HepG2 (cell line): ENCODE results near the gene LAPTM4A. TPM values are rescaled to one million over a fixed set of nuclear protein-coding genes. Genes with fewer than 3 reads are reported as not detected.

Experiments used
- DRAP1 ChIP-seq: IDR thresholded peaks from 2 replicates; pipeline ENCODE4 v1.6.1; 2016; ENCODE audit warnings: missing genetic modification reagents, missing compliant biosample characterization
- FOSL1 ChIP-seq: sonication (generic); formaldehyde crosslinking; IDR thresholded peaks from 2 replicates; pipeline ENCODE4 v1.9.0; 2021; ENCODE audit warnings: missing genetic modification reagents, borderline replicate concordance
- KDM4B ChIP-seq: sonication (generic); formaldehyde crosslinking; IDR thresholded peaks from 2 replicates; pipeline ENCODE4 v1.4.0; 2020; ENCODE audit warnings: missing genetic modification reagents
- KLF13 ChIP-seq: sonication (generic); formaldehyde crosslinking; IDR thresholded peaks from 2 replicates; pipeline ENCODE4 v1.4.0; 2020; ENCODE audit warnings: mild to moderate bottlenecking, missing genetic modification reagents
- MED8 ChIP-seq: sonication (generic); formaldehyde crosslinking; IDR thresholded peaks from 2 replicates; pipeline ENCODE4 v1.8.1; 2023; ENCODE audit warnings: mild to moderate bottlenecking, missing genetic modification reagents; ENCODE audit not compliant: insufficient replicate concordance
- MTA3 ChIP-seq: sonication (generic); formaldehyde crosslinking; IDR thresholded peaks from 2 replicates; pipeline ENCODE4 v1.4.0; 2020; ENCODE audit warnings: missing genetic modification reagents
- MYPOP ChIP-seq: sonication (generic); formaldehyde crosslinking; IDR thresholded peaks from 2 replicates; pipeline ENCODE4 v1.8.1; 2023; ENCODE audit warnings: mild to moderate bottlenecking, moderate library complexity, missing genetic modification reagents
- NFIB ChIP-seq: sonication (generic); formaldehyde crosslinking; IDR thresholded peaks from 2 replicates; pipeline ENCODE4 v1.9.0; 2021; ENCODE audit warnings: missing genetic modification reagents, mild to moderate bottlenecking, borderline replicate concordance
- PCBP1 ChIP-seq: fragments of 200-400 bp; formaldehyde crosslinking; IDR thresholded peaks from 2 replicates; pipeline ENCODE4 v1.6.1; 2017; ENCODE audit warnings: mild to moderate bottlenecking, low read depth, low read length, borderline replicate concordance
- SOX6 ChIP-seq, 2 experiments: fragments of 450-650 bp in 1 of 2; sonication (generic) in 1 of 2; formaldehyde crosslinking in 1 of 2; IDR thresholded peaks; 2 replicates each; pipeline versions ENCODE4 v1.4.0 to v1.6.1; 2017 to 2020; ENCODE audit warnings: antibody characterized with exemption in 1 of 2, mild to moderate bottlenecking in 1 of 2, missing genetic modification reagents in 1 of 2
- TSC22D2 ChIP-seq: sonication (generic); formaldehyde crosslinking; IDR thresholded peaks from 2 replicates; pipeline ENCODE4 v1.5.1; 2020; ENCODE audit warnings: missing genetic modification reagents, mild to moderate bottlenecking, borderline replicate concordance
- YEATS4 ChIP-seq: sonication (generic); formaldehyde crosslinking; IDR thresholded peaks from 2 replicates; pipeline ENCODE4 v1.4.0; 2020; ENCODE audit warnings: missing genetic modification reagents, borderline replicate concordance
- ZNF101 ChIP-seq: sonication (generic); formaldehyde crosslinking; IDR thresholded peaks from 2 replicates; pipeline ENCODE4 v1.4.0; 2020; ENCODE audit warnings: mild to moderate bottlenecking, low read depth, missing genetic modification reagents, borderline replicate concordance
- ZNF280B ChIP-seq: sonication (generic); formaldehyde crosslinking; IDR thresholded peaks from 2 replicates; pipeline ENCODE4 v1.5.0; 2020; ENCODE audit warnings: missing genetic modification reagents, mild to moderate bottlenecking, borderline replicate concordance
- ZNF550 ChIP-seq: sonication (generic); formaldehyde crosslinking; IDR thresholded peaks from 2 replicates; pipeline ENCODE4 v1.4.0; 2020; ENCODE audit warnings: mild to moderate bottlenecking, missing genetic modification reagents, borderline replicate concordance
- ZNF598 ChIP-seq: sonication (generic); formaldehyde crosslinking; IDR thresholded peaks from 2 replicates; pipeline ENCODE4 v1.5.1; 2020; ENCODE audit warnings: mild to moderate bottlenecking, missing genetic modification reagents, borderline replicate concordance
- ZNF704 ChIP-seq: sonication (generic); formaldehyde crosslinking; IDR thresholded peaks from 2 replicates; pipeline ENCODE4 v1.8.1; 2023; ENCODE audit warnings: mild to moderate bottlenecking, inconsistent platforms, moderate library complexity, missing genetic modification reagents, borderline replicate concordance
- ZNF720 ChIP-seq: sonication (generic); formaldehyde crosslinking; IDR thresholded peaks from 2 replicates; pipeline ENCODE4 v1.4.0; 2020; ENCODE audit warnings: missing genetic modification reagents
- ZNF784 ChIP-seq: sonication (generic); formaldehyde crosslinking; IDR thresholded peaks from 2 replicates; pipeline ENCODE4 v1.5.1; 2020; ENCODE audit warnings: missing genetic modification reagents, mild to moderate bottlenecking, borderline replicate concordance
- polyA plus RNA-seq, 8 experiments: library from polyadenylated mRNA; depleted of rRNA in 3 of 8; stranded (reverse) in 7 of 8; unstranded in 1 of 8; fragments of >200 nt; fragmentation: Illumina TruSeq in 4 of 8; extraction: Trizol in 4 of 8; gene quantifications; 2 replicates each; pipeline versions ENCODE4 v1.2.1 to v1.2.3, GENCODE V29; 2011 to 2016; ENCODE audit warnings: low read depth in 4 of 8, missing spikeins in 1 of 8, mixed read lengths in 1 of 8; ENCODE audit not compliant: insufficient read depth in 1 of 8
- total RNA-seq, 5 experiments: library from RNA; depleted of rRNA; stranded (reverse); fragments of >200 nt; fragmentation: Illumina TruSeq; extraction: Trizol; gene quantifications; 2 replicates each; pipeline ENCODE4 v1.2.3, GENCODE V29; 2016; ENCODE audit warnings: low read depth in 1 of 5
- TF ChIP-seq, protein P1 (sequence below): IDR thresholded peaks from 2 replicates; pipeline ENCODE4 v1.6.1; 2012; ENCODE audit warnings: low read depth, low read length, improper control_type of control experiment
- TF ChIP-seq, protein P2 (sequence below): sonication (generic); formaldehyde crosslinking; IDR thresholded peaks from 2 replicates; pipeline ENCODE4 v1.5.0; 2020; ENCODE audit warnings: missing genetic modification reagents

LAPTM4A gene
- total and polyA plus RNA-seq, 2 of the 13 experiments (the other 11 are each of a cell fraction or from before 2014, with no cell fraction given) = 116 to 558 TPM

- TF ChIP-seq, protein P1, sequence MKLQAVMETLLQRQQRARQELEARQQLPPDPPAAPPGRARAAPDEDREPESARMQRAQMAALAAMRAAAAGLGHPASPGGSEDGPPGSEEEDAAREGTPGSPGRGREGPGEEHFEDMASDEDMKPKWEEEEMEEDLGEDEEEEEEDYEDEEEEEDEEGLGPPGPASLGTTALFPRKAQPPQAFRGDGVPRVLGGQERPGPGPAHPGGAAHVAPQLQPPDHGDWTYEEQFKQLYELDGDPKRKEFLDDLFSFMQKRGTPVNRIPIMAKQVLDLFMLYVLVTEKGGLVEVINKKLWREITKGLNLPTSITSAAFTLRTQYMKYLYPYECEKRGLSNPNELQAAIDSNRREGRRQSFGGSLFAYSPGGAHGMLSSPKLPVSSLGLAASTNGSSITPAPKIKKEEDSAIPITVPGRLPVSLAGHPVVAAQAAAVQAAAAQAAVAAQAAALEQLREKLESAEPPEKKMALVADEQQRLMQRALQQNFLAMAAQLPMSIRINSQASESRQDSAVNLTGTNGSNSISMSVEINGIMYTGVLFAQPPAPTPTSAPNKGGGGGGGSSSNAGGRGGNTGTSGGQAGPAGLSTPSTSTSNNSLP = no peak; the same call in 1 of the 2 replicates
- no peak for TF ChIP-seq DRAP1 (CRISPR knock-in tag)
- TF ChIP-seq ZNF598 = no peak
- no peak for TF ChIP-seq ZNF280B (CRISPR knock-in tag)
- no peak for TF ChIP-seq ZNF101 (CRISPR knock-in tag)
- TF ChIP-seq, protein P2, sequence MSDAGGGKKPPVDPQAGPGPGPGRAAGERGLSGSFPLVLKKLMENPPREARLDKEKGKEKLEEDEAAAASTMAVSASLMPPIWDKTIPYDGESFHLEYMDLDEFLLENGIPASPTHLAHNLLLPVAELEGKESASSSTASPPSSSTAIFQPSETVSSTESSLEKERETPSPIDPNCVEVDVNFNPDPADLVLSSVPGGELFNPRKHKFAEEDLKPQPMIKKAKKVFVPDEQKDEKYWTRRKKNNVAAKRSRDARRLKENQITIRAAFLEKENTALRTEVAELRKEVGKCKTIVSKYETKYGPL (CRISPR knock-in tag) = no peak
- TF ChIP-seq ZNF784 (CRISPR knock-in tag) = no peak
- no peak for TF ChIP-seq ZNF704 (CRISPR knock-in tag)
- no peak for TF ChIP-seq PCBP1
- TF ChIP-seq MTA3 (CRISPR knock-in tag) = no peak
- no peak for TF ChIP-seq MYPOP (CRISPR knock-in tag)
- TF ChIP-seq MED8 (CRISPR knock-in tag) = no peak
- TF ChIP-seq KLF13 (CRISPR knock-in tag) = peak; percentile 83; the same call in 1 of the 2 replicates
- peak; percentile 60 for TF ChIP-seq YEATS4 (CRISPR knock-in tag)
- TF ChIP-seq NFIB (CRISPR knock-in tag) = 0 out of 2 replicates have a peak, but pooled peaks have one; percentile 43
- no peak for TF ChIP-seq ZNF720 (CRISPR knock-in tag)
- TF ChIP-seq KDM4B (CRISPR knock-in tag) = no peak; the same call in 1 of the 2 replicates
- no peak for TF ChIP-seq SOX6 (IDR thresholded peaks at IDR 0.05)
- peak; percentile 97 for TF ChIP-seq SOX6 (CRISPR knock-in tag; IDR thresholded peaks at IDR 0.05)
- no peak for TF ChIP-seq TSC22D2 (CRISPR knock-in tag)
- TF ChIP-seq ZNF550 (CRISPR knock-in tag) = no peak
- TF ChIP-seq FOSL1 (CRISPR knock-in tag) = no peak
These were observed 14.6 kb upstream of the LAPTM4A start (continued) for GRCh38 chr2:20065885-20066602.
